Skeletal muscle tissue (tissue), 4 donors: ENCODE data around the gene SNPH. TPM values are rescaled to one million over a fixed set of nuclear protein-coding genes. Genes with fewer than 3 reads are reported as not detected.

ENCODE experiments used
- H3K27ac ChIP-seq: one replicate; pipeline ENCODE4 v1.7.0; 2013; ENCODE audit warnings: mild to moderate bottlenecking, low read depth, low read length, inconsistent platforms
- H3K27me3 ChIP-seq, 3 donors: one replicate each; pipeline ENCODE4 v1.7.0; 2013; ENCODE audit warnings: low read length in 3 of 3; ENCODE audit not compliant: control insufficient read depth in 3 of 3, insufficient read depth in 3 of 3
- H3K36me3 ChIP-seq, 3 donors: one replicate each; pipeline ENCODE4 v1.7.0; 2013; ENCODE audit warnings: low read length in 3 of 3; ENCODE audit not compliant: control insufficient read depth in 3 of 3, insufficient read depth in 3 of 3
- H3K4me1 ChIP-seq, 3 donors: one replicate each; pipeline ENCODE4 v1.7.0; 2013; ENCODE audit warnings: low read length in 3 of 3, mild to moderate bottlenecking in 3 of 3; ENCODE audit not compliant: control insufficient read depth in 3 of 3, insufficient read depth in 3 of 3
- H3K4me3 ChIP-seq, 3 donors: one replicate each; pipeline ENCODE4 v1.7.0; 2013; ENCODE audit warnings: low read length in 3 of 3
- H3K9ac ChIP-seq, 3 donors: one replicate each; pipeline ENCODE4 v1.7.0; 2013; ENCODE audit warnings: low read length in 3 of 3, mild to moderate bottlenecking in 3 of 3, moderate library complexity in 2 of 3, low read depth in 1 of 3
- H3K9me3 ChIP-seq, 3 donors: one replicate each; pipeline ENCODE4 v1.7.0; 2013; ENCODE audit warnings: low read length in 3 of 3; ENCODE audit not compliant: control insufficient read depth in 3 of 3
- total RNA-seq: library from RNA; depleted of rRNA; stranded (reverse); fragments of >200 nt; gene quantifications from one replicate; pipeline ENCODE4 v1.2.3, GENCODE V29; 2014
- donor health status: Osteomylitis.

Gene SNPH
- total RNA-seq, 1 donor from 2014 or later = 3.7 TPM

DNA sequence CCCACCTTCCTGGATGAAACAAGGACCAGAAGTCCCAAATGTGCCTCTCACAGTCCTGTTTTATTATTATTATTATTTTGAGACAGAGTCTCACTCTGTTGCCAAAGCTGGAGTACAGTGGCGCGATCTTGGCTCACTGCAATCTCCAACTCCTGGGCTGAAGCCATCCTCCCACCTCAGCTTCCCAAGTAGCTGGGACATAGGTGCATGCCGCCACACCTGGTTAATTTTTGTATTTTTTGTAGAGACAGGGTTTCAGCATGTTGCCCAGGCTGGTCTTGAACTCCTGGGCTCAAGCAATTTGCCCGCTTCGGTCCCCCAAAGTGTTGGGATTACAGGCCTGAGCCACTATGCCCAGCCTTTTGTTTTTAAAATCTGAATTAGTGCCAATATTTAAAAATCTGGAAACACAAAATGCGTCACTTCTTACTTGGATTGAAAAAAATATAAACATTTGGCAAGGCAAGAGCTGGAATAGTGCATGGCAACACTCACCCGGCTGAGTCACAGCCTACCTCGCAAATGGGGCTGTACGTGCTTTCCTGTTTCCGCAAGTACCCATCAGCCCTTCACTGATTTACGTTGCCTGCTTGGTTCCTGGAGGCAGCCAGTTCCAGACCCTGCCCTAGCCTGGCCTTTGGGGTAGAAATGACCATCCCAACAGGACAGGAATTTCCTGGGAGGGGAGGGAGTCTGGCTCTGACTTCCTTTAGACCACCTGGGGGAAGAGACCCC, 56.6 kb downstream of the SNPH start:
- Histone ChIP-seq H3K4me3 (no peak overlapping the region), H3K9ac (no peak overlapping the region), H3K36me3 (no peaks in the 10 kb centered on the region), H3K4me1 (peaks cover 31 to 49% (median 44%) of the 10 kb centered on the region in 3 donors), H3K27me3 (no peaks in the 10 kb centered on the region), H3K27ac (peak overlapping the region; percentile 99), H3K9me3 (no peaks in the 10 kb centered on the region)

DNA sequence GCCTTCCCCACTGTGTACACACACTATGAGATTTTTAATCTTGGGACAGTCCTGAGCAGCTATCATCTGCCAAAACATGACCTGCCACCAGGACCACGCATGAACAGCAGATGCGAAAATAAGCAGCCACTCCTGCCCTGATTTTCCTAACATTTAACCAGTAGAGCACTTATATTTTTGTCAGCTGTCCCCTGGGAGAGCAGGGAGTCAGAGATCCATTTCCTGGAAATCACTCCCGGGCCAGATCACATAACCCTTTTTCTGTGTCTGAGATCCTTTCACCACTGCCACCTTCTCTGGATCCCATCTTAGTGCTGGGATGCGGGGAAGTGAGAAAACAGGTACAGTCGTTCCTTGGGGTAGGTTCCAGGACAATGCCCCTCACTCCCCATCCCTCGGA, 57.2 kb downstream of the SNPH start:
- Histone ChIP-seq H3K27ac (peak overlapping the region; percentile 99), H3K27me3 (no peaks in the 10 kb centered on the region), H3K36me3 (no peaks in the 10 kb centered on the region), H3K4me3 (no peak overlapping the region), H3K4me1 (peaks cover 37 to 55% (median 50%) of the 10 kb centered on the region in 3 donors), H3K9ac (no peak overlapping the region), H3K9me3 (no peaks in the 10 kb centered on the region)

DNA sequence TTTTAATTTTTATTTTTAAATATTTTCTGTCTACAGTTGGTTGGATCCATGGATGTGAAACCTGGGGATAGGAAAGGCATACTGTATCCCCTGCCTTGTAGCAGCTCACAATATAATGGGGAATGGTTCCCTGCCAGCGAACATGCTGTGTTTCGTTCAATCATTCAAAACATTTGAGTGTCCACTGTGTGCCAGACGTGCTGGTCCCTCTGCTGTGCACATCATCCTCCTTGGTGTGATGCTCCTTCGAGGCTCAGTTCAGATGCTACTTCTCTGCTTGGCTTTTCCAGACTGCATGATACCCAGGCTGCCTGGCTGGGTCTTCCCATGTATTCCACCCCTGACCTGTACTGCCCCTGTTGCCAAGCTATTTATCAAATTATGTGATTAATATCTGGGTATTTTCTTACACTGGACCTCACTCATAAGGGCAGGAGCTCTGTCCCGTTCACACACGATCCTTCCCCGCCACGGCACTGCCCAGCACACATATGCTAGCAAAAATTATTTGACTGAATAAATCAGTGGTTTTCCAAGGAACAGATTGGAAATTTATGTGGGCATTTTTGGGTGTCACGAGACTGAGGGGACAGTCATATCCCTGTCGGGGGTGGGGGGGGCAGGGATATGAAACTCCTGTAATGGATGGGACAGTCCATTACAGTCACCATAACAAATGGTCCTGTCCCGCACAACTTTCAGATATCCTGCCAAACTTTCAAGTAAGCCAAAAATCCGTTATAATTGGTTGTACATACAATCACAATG, 57.9 kb downstream of the SNPH start:
- H3K9me3 ChIP-seq = no peaks in the 10 kb centered on the region
- peaks cover 45 to 63% (median 57%) of the 10 kb centered on the region in 3 donors for H3K4me1 ChIP-seq
- no peak overlapping the region for H3K4me3 ChIP-seq
- H3K36me3 ChIP-seq = no peaks in the 10 kb centered on the region
- H3K27ac ChIP-seq = peak overlapping the region; percentile 99
- no peak overlapping the region for H3K9ac ChIP-seq
- no peaks in the 10 kb centered on the region for H3K27me3 ChIP-seq

DNA sequence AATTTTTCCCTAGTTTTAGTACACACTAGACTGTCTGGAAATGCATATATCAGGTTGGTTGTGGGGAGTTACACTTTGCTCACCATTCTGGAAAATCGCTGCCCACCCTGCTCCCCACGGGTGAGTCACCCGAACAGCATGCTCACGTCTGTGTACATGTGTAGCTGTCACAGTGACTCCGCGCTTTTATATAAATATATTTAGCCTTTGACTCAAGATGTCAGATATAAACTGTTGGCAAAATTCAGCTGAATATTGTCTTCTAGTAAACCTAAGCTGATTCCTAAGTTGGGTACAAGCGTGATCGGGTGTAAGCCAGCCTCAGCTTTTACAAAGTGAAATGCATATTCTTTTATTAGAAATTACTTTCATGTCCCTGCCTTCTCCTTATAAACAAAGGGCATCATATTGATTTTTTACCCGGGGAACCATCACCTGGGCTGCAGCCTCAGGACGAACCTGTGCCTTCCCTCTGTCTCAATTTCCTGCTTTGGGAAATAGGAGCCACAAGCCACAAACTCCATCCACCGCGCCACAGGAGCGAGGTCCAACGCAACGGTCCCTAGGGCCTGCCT, 58.6 kb downstream of the SNPH start:
- peak overlapping the region; percentile 59 to 100 (median 100) for H3K9ac ChIP-seq
- no peaks in the 10 kb centered on the region for H3K36me3 ChIP-seq
- peak overlapping the region; percentile 99 for H3K27ac ChIP-seq
- H3K9me3 ChIP-seq = no peaks in the 10 kb centered on the region
- H3K27me3 ChIP-seq = no peaks in the 10 kb centered on the region
- peaks cover 47 to 69% (median 64%) of the 10 kb centered on the region in 3 donors for H3K4me1 ChIP-seq
- peak overlapping the region; percentile 93 to 94 (median 94) for H3K4me3 ChIP-seq

DNA sequence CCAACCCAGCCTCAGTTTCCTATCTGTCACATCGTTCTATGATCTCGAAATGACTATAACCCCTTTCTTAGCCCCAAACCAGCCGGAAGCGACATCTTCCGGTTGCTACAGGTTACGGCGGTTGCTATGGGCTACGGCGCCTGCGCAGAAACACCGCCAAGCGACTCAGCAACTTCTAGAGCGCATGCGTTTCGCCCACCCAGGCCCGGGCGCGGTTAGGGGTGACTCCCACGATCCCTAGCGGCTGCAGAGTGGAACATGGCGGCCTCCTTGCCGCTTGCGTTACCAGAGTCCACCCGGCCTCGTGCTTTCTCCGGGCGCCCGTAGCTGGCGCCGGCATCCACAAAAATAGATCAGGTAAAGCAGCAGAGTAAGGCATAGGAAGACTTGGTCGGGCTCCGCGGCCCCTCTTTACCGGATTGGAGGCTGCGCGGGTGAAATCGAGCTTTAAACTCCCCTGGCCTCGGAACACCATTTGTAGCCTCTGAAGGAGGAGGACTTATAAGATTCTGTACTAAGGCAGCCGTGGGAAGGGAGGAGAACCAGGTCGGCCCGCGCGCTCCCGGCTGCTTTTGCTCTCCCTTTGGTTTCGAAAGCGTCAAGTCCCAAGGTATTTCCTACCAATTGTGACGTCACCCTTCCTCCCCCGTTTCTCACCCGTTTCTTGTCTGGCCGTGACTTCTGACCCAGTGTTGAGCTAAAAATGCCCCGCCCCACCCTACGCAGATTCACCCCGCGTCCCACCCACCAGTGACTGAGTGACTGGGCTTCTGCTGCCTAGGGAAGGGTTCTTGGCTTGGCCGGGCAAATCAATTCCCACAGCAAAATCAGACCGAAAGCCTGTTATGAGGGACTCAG, 59.3 kb downstream of the SNPH start:
- no peaks in the 10 kb centered on the region for H3K36me3 ChIP-seq
- no peaks in the 10 kb centered on the region for H3K9me3 ChIP-seq
- H3K4me3 ChIP-seq = peak overlapping the region; percentile 93 to 94 (median 94)
- H3K9ac ChIP-seq = peak overlapping the region; percentile 87 to 100 (median 100)
- H3K4me1 ChIP-seq = peaks cover 52 to 75% (median 69%) of the 10 kb centered on the region in 3 donors
- no peaks in the 10 kb centered on the region for H3K27me3 ChIP-seq
- H3K27ac ChIP-seq = peak overlapping the region; percentile 99

DNA sequence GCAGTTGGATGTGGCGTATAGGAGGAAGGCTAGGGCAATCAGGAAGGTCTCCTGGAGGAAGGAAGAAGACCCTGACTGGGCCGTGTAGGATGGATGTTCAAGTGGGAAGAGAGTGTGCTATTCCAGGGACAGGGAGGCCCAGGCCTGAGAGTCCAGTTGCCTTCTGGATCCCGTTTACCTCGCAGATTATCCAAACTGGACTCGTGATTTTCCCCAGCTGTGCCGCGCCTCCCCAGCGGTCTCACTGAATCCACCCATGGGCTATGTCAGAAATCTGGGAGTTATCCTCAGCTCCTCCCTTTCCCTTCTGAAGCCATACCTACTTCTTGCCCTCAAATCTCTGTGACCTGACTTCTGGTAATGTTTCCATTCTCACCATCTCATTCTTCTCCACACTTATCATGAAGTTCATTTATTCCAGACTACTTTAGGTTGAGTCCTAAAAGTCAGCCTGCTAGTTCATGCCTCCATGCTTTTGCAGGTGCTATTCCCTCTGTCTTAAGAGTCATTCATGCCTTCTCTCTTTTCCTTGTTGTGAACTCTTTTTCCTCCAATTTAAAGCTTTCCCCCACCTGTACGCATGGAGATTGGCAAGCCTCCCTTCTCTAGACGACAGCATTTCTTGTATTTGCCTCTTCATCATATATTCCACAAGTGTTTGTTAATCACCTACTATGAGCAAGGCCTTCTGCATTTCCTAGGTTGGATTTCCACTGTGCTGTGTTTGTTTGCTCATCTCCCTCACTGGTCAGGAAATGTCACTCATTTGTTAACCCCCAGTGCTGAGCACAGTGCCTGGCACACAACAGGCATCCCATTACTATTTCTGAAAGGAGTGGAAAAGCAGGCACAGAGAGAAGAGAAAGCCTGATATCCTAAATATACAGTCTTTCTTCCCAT, 60.2 kb downstream of the SNPH start:
- Histone ChIP-seq H3K4me3 (peak overlapping the region; percentile 93 to 94 (median 94)), H3K36me3 (no peaks in the 10 kb centered on the region), H3K9ac (peak overlapping the region; percentile 87 to 100 (median 100)), H3K27me3 (no peaks in the 10 kb centered on the region), H3K27ac (peak overlapping the region; percentile 99), H3K4me1 (peaks cover 57 to 80% (median 75%) of the 10 kb centered on the region in 3 donors), H3K9me3 (no peaks in the 10 kb centered on the region)

DNA sequence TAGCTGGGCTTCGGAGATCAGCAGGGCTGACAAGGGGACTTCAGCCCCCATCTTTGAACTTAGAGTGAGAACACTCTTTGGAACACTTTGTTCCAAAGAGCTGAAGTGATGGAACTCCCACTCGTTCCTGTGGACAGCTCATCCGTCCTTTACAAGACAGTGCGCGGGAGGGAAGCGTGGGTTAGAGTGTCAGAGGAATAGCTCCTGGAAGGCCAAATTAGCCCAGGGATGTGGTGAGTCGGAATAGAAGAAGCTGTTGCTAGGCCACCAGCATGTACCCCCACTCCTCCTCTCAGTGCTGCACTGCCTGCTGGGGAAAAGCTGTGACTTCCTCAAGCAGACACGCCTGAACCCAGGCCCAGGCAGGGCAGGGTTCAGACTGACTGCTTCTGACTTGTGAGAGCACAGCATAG, 61.2 kb downstream of the SNPH start:
- Histone ChIP-seq H3K36me3 (no peaks in the 10 kb centered on the region), H3K9me3 (no peaks in the 10 kb centered on the region), H3K27me3 (no peaks in the 10 kb centered on the region), H3K9ac (peak overlapping the region in 1 of 3 donors; percentile 26), H3K4me3 (no peak overlapping the region), H3K4me1 (peaks cover 54 to 76% (median 73%) of the 10 kb centered on the region in 3 donors), H3K27ac (peak overlapping the region; percentile 99)

DNA sequence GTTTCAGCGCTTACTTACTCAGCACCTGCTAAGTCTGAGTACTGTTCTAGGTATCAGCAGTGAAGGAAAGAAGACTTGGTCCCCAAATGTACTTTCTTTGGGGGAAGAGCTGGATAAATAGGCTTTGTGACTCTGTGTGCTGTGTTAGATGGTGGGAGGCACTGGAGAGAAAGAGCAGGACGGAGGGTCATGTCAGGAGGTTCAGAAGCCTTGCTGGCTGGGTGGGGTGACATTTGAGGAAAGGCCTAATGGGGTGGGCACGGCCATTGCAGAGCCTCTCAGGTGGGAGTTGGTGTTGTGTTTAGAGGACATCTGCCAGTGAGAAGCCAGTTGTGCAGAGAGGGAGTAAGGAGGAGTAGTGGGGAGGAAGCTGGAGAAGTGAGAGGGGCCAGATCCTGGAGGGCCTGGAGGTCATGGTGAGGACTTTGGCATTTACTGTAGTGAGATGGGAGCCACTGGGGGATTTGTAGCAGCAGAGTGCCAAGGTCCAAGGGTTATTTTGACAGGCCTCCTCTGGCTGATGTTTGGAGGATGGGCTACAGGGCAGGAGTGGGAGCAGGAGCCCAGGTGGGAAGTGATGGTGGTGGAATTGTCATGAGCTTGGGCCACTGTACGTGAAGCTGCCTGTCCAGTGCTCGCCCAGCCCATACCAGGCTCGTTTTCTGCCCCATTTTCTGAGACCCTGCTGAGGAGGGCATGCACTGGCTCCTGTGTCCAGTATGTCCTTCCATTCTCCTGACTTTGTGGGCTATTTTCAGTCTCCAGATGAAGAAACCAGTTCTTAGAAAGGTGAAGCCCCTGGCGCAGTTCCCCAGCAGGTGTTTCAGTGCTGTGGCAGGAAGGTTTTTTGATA, 62.0 kb downstream of the SNPH start:
- H3K9me3 ChIP-seq = no peaks in the 10 kb centered on the region
- no peak overlapping the region for H3K4me3 ChIP-seq
- peak overlapping the region; percentile 75 for H3K27ac ChIP-seq
- H3K9ac ChIP-seq = peak overlapping the region in 2 of 3 donors; percentile 28 to 45
- H3K36me3 ChIP-seq = no peaks in the 10 kb centered on the region
- peaks cover 59 to 73% (median 73%) of the 10 kb centered on the region in 3 donors for H3K4me1 ChIP-seq
- H3K27me3 ChIP-seq = no peaks in the 10 kb centered on the region
